IMR-90 (cell line): ENCODE results near the gene TINAG.

Experiments used
- BHLHE40 ChIP-seq: fragments of 150-350 bp; IDR thresholded peaks from 2 replicates; pipeline ENCODE4 v1.6.1; 2016; ENCODE audit warnings: mild to moderate bottlenecking, low read depth, low read length
- CEBPB ChIP-seq: IDR thresholded peaks from 2 replicates; pipeline ENCODE4 v1.6.1; 2012; ENCODE audit warnings: low read depth, low read length, improper control_type of control experiment
- CHD1 ChIP-seq: IDR thresholded peaks from 2 replicates; pipeline ENCODE4 v1.6.1; 2012; ENCODE audit warnings: low read depth, low read length, improper control_type of control experiment
- CTCF ChIP-seq: conservative IDR thresholded peaks from 2 replicates; pipeline ENCODE4 v1.5.1; 2012; ENCODE audit warnings: mild to moderate bottlenecking, low read depth, low read length, improper control_type of control experiment
- ELK1 ChIP-seq: fragments of 150-350 bp; IDR thresholded peaks from 2 replicates; pipeline ENCODE4 v1.6.1; 2016; ENCODE audit warnings: low read depth, mild to moderate bottlenecking, low read length, moderate library complexity, borderline replicate concordance
- MAFK ChIP-seq: IDR thresholded peaks from 2 replicates; pipeline ENCODE4 v1.6.1; 2012; ENCODE audit warnings: low read depth, low read length, improper control_type of control experiment
- MAZ ChIP-seq: IDR thresholded peaks from 2 replicates; pipeline ENCODE4 v1.6.1; 2012; ENCODE audit warnings: low read depth, mild to moderate bottlenecking, low read length, improper control_type of control experiment, moderate library complexity, borderline replicate concordance
- MXI1 ChIP-seq: IDR thresholded peaks from 2 replicates; pipeline ENCODE4 v1.6.1; 2012; ENCODE audit warnings: low read depth, mild to moderate bottlenecking, low read length, moderate library complexity, borderline replicate concordance
- POLR2A ChIP-seq: IDR thresholded peaks from 2 replicates; pipeline ENCODE4 v1.6.1; 2012; ENCODE audit warnings: mild to moderate bottlenecking, low read depth, low read length
- RAD21 ChIP-seq: IDR thresholded peaks from 2 replicates; pipeline ENCODE4 v1.6.1; 2012; ENCODE audit warnings: low read length, improper control_type of control experiment
- RCOR1 ChIP-seq: IDR thresholded peaks from 2 replicates; pipeline ENCODE4 v1.6.1; 2012; ENCODE audit warnings: mild to moderate bottlenecking, low read length, improper control_type of control experiment; ENCODE audit not compliant: insufficient replicate concordance
- USF2 ChIP-seq: fragments of 150-350 bp; IDR thresholded peaks from 2 replicates; pipeline ENCODE4 v1.6.1; 2017; ENCODE audit warnings: mild to moderate bottlenecking, antibody characterized with exemption, low read length, low read depth

- TF ChIP-seq CTCF, result no peak
- no peak for TF ChIP-seq CEBPB
- TF ChIP-seq BHLHE40, result no peak
- TF ChIP-seq POLR2A, result no peak
- TF ChIP-seq USF2, result no peak
- TF ChIP-seq MAFK, result no peak
- TF ChIP-seq RAD21, result no peak
- TF ChIP-seq ELK1, result no peak
- TF ChIP-seq CHD1, result no peak
- TF ChIP-seq MXI1, result no peak
- no peak for TF ChIP-seq MAZ
- no peak for TF ChIP-seq RCOR1
Observed at GRCh38 chr6:54431466-54431865, 123.2 kb downstream of the TINAG start.
